ENCODE results near the gene RNF125. TPM values are rescaled to one million over a fixed set of nuclear protein-coding genes. Genes with fewer than 3 reads are reported as not detected.

Gene RNF125
- total and polyA plus RNA-seq, 10 of the 15 experiments (the other 5 are each of a cell fraction or from before 2014, with no cell fraction given) = 0.79 to 3.9 (median 2.9) TPM

GRCh38 chr18:32092422-32093101 is 73.9 kb downstream of the RNF125 start (continued):
- no peak for TF ChIP-seq MLLT1 (IDR thresholded peaks at IDR 0.05)
- TF ChIP-seq SP1 (IDR thresholded peaks at IDR 0.05; ENCODE audit: low read depth, low read length) = no peak
- no peak for TF ChIP-seq TARDBP (IDR thresholded peaks at IDR 0.05; ENCODE audit: borderline replicate concordance)
- TF ChIP-seq CHD1 (IDR thresholded peaks at IDR 0.05; ENCODE audit: low read depth, low read length) = no peak
- TF ChIP-seq ZNF384 (IDR thresholded peaks at IDR 0.05; ENCODE audit: borderline replicate concordance, low read depth, low read length) = no peak
- TF ChIP-seq RAD51 (IDR thresholded peaks at IDR 0.05) = no peak
- TF ChIP-seq STAT3 (IDR thresholded peaks at IDR 0.05; ENCODE audit: low read depth, low read length) = no peak
- no peak for TF ChIP-seq CBX3 (IDR thresholded peaks at IDR 0.05; ENCODE audit: borderline replicate concordance, low read depth)
- peak; percentile 90 for TF ChIP-seq MYC (IDR thresholded peaks at IDR 0.05; ENCODE audit: insufficient read depth, insufficient read length, insufficient replicate concordance, low read length, severe bottlenecking)
- no peak for TF ChIP-seq STAT1 (conservative IDR thresholded peaks at IDR 0.05)
- TF ChIP-seq CHD2 (IDR thresholded peaks at IDR 0.05; ENCODE audit: borderline replicate concordance, low read depth, low read length) = peak; percentile 63; the same call in 1 of the 2 replicates
- no peak for TF ChIP-seq BMI1 (IDR thresholded peaks at IDR 0.05; ENCODE audit: borderline replicate concordance)
- no peak for TF ChIP-seq SREBF1 (IDR thresholded peaks at IDR 0.05; ENCODE audit: low read length)
- TF ChIP-seq, protein P1, sequence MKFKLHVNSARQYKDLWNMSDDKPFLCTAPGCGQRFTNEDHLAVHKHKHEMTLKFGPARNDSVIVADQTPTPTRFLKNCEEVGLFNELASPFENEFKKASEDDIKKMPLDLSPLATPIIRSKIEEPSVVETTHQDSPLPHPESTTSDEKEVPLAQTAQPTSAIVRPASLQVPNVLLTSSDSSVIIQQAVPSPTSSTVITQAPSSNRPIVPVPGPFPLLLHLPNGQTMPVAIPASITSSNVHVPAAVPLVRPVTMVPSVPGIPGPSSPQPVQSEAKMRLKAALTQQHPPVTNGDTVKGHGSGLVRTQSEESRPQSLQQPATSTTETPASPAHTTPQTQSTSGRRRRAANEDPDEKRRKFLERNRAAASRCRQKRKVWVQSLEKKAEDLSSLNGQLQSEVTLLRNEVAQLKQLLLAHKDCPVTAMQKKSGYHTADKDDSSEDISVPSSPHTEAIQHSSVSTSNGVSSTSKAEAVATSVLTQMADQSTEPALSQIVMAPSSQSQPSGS (IDR thresholded peaks at IDR 0.05; ENCODE audit: low read length) = no peak
- 0 out of 2 replicates have a peak, but pooled peaks have one; percentile 67 for TF ChIP-seq SMARCA5 (IDR thresholded peaks at IDR 0.05)
- TF ChIP-seq MTA3 (IDR thresholded peaks at IDR 0.05; ENCODE audit: borderline replicate concordance, low read length) = no peak
- no peak for TF ChIP-seq ZBTB33 (IDR thresholded peaks at IDR 0.05)
- TF ChIP-seq JUNB (IDR thresholded peaks at IDR 0.05) = no peak
- no peak for TF ChIP-seq BACH1 (IDR thresholded peaks at IDR 0.05; ENCODE audit: borderline replicate concordance)
- TF ChIP-seq HCFC1 (IDR thresholded peaks at IDR 0.05; ENCODE audit: low read length) = no peak; the same call in 1 of the 2 replicates
- 0 out of 2 replicates have a peak, but pooled peaks have one; percentile 31 for TF ChIP-seq TCF3 (IDR thresholded peaks at IDR 0.05; ENCODE audit: borderline replicate concordance, insufficient read depth, low read depth, low read length)
- TF ChIP-seq MTA2 (IDR thresholded peaks at IDR 0.05; ENCODE audit: low read depth) = no peak
- TF ChIP-seq SMAD1 (IDR thresholded peaks at IDR 0.05; ENCODE audit: low read depth, partially characterized antibody) = no peak
- TF ChIP-seq PKNOX1 (IDR thresholded peaks at IDR 0.05) = peak; percentile 48; the same call in 1 of the 2 replicates
- 0 out of 2 replicates have a peak, but pooled peaks have one; percentile 4 for TF ChIP-seq PML (IDR thresholded peaks at IDR 0.05; ENCODE audit: low read length)
- peak; percentile 58; the same call in 1 of the 2 replicates for TF ChIP-seq CBX5 (IDR thresholded peaks at IDR 0.05; ENCODE audit: low read depth)
- no peak for TF ChIP-seq ZZZ3 (IDR thresholded peaks at IDR 0.05; ENCODE audit: control insufficient read depth, insufficient read length, low read depth)
- no peak for TF ChIP-seq NBN (IDR thresholded peaks at IDR 0.05)
- no peak for TF ChIP-seq SREBF2 (IDR thresholded peaks at IDR 0.05; ENCODE audit: low read length)

Measured in GM12878 (cell line).